Cerebellar cortex (tissue), 1 donor: ENCODE measurements around the gene GRK1.

Experiments used
- DNase-seq: peaks from one replicate; pipeline ENCODE4 v3.0.0-alpha.2; 2015; ENCODE audit warnings: low spot score

GRK1 gene

GRCh38 chr13:113758651-113759524 is 91.9 kb downstream of the GRK1 start, which contains the start of gene TMEM255B:
TMEM255B (plus strand) TSS chr13:113759226; CDS start chr13:113759270, 44 bp downstream.
- DNase-seq, result peak; percentile 25

DNA sequence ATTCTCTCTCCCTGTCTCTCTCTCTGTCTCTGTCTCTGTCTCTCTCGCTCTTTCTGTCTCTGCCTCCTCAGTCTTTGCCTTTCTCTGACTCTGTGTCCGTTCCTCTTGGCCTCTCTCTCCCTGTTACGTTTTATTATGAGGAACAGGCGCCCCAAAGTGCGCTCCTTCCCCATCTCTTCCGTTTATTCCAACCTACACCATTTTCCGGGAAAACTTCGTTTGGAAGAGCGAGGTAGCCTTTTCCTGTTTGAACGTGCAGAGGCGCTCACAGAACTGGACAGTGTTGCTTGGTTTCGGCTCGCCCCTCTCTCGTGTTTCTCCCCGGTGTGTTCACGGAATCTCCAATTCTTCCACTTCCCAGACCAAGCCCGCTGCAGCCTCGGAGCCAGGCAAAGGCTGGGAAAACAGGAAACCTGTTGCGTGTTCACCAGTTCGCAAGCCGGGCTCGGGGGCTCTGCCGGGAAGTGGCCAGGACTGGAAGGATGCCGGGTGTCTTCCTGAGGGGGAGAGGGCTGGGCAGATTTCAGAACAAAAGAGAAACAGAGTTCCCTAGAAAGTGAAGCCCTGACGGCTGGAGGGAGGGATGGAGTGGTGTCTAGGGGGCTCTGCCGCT is 92.6 kb downstream of the GRK1 start:
- peak; percentile 18 for DNase-seq

DNA sequence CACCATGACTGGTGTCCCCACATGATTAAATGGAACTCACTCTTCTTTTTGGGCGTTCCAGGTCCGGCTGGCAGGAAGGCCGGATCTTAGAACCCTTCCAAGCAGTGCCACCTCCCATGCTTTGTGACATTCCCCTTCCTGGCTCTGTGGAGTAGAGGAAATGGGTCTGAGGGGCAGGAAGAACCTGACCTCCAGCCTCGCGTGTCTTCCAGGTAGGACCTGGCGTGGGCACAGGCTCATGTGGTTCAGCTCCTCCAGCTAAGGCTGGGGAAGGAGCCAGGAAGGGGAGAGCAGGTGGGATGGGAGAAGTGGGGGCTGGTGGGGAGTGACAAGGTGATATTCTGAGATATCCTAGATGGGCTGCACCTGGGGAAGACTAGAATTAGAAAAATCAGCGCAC is 94.1 kb downstream of the GRK1 start:
- no peak for DNase-seq

GRCh38 chr13:113762075-113762474 is 95.1 kb downstream of the GRK1 start:
- no peak for DNase-seq

DNA sequence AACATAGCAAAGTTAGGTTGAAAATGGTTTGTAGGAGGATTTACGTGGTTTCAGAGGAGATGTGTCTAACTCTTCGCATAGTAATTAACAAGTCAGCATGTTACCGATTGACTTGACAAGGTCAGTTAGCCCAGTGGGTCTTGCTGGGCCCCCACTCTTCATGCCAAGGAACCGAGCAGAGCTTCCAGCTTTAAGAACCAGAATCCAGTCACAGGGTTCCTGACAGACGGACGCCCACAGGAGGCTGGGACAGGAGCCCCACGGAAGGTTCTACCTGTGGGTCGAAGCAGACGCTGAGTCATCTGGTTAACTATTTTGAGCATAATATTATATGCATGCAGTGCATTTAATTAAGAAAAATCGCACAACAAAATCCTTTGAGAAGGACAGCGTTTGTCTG is 95.5 kb downstream of the GRK1 start:
- no peak for DNase-seq

GRCh38 chr13:113763254-113763653 is 96.2 kb downstream of the GRK1 start:
- DNase-seq, result no peak

DNA sequence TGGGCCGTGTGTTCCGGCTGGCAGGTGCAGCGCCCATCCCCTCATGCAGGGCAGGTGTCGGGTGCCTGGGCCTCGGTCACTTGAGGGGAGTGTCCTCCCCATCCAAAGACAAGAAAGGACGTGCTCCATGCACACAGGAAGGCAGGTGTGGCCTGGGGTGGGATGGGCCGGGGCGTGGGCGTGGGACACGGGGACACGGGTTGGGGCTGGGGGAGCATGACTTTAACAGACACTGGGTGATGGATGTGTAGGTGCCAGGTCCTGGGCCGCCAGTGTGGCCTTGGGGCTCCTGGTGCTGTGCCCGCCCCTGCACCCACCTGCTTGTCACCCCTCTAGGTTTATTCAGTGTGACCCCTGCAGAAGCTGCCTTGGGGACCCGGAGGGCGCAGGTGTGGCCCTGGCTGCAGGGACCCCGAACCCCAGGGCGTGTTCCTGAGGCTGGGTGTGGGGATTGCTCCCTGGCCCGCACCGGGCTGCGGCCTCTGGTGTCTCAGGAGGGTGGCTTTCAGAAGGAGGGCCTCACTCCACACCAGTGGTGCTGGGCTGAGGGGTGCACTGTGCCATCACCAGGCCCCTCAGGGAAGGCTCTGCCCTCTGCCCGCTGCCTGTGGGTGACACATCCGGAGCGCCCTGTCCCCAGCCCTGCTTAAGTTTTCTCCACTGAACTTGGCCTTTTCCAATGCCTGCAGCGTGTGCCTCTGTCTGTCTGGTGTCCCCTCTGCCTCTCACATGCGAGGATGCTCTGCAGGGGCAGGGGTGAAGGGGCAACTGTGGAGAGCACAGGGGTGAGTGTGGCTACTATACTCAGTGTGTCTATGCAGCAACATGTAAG is 97.2 kb downstream of the GRK1 start:
- no peak for DNase-seq

- no peak for DNase-seq
Measured at GRCh38 chr13:113764793-113765563, 98.0 kb downstream of the GRK1 start.

GRCh38 chr13:113765564-113765910 is 98.5 kb downstream of the GRK1 start:
- DNase-seq, result no peak

DNA sequence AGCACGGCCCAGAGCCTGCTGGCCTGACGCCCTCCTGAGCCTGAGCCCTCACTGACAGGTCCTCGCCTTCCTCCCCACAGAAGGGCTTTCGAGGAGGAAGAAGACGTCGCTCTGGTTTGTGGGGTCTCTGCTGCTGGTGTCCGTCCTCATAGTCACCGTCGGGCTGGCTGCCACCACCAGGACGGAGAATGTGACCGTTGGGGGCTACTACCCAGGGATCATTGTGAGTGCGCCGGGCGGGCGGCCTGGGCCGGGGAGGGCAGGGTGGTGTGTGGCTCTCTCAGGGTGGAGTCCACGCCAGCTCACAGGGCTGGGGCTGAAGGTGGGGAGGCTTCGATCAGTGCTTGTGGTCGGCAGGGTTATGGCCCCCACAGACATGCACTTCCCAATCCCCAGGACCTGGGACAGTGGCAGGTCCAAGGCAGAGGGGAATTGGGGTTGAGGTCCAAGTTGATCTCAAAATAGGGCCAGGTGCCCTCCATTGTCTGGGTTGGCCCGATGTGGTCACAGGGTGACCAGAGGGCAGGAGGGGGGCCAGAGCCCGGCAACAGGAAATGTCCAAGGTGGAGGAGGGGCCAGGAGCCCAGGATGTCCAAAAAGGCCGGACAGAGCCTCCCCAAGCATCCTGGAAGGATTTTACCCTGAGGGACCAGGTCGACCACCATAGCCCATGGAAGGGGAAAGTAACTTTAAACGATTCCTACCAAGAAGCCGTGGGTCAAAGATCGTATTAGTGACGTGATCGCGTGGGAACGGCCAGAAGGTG is 99.2 kb downstream of the GRK1 start:
- no peak for DNase-seq

GRCh38 chr13:113767366-113767765 is 100.3 kb downstream of the GRK1 start:
- no peak for DNase-seq

- DNase-seq, result no peak
Measured at GRCh38 chr13:113768018-113768905, 101.2 kb downstream of the GRK1 start.

- no peak for DNase-seq
Measured at GRCh38 chr13:113769106-113769505, 102.1 kb downstream of the GRK1 start.

DNA sequence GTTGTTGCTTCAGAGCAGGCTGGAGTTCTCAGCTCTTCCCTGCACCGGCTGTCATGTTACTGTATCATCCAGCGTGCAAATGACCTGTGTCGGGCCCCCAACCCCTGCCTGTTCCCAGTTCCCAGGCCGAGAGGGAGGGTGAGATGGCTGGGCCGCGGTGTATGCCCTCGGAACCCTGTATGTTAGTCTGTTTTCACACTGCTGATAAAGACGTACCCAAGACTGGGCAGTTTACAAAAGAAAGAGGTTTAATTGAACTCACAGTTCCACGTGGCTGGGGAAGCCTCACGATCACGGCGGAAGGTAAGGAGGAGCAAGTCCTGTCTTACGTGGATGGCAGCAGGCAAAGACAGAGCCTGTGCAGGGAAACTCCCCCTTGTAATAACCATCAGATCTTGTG is 102.9 kb downstream of the GRK1 start:
- DNase-seq, result no peak

DNA sequence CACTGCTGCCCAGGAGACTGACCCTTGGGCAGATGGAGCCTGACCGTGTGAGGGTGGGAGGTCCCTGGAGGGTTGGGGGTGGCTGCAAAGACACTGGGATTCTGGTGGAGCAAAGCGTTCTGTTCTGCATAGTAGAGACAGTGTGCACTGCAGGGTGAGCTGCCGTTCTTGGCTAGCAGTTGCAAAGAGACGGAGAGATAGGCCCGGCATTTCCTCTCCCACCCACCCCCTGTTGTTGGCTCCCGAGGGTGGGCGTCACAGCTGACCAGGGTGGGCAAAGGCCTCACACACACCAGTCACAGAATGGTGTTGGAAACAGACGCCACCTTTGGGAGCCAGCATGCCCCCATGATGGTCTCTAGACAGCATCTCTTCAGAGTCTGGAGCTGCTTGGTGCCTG is 103.4 kb downstream of the GRK1 start:
- no peak for DNase-seq

DNA sequence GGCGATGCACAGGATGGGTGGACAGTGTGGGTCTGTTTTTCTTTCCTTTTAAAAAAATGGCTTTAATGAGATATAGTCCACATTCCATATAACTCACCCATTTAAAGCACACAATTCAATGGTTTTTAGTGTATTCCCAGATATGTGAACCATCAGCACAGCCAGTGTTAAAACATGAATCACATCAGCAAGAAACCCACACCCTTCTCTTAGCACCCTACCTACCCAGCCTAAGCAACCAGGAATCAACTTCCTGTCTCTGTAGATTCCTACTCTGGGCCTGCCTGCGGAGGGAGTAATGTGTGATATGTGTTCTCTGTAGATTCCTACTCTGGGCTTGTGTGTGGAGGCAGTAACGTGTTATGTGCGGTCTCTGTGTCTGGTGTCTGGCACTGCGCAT is 103.9 kb downstream of the GRK1 start:
- DNase-seq, result no peak

GRCh38 chr13:113771709-113772331 is 104.8 kb downstream of the GRK1 start:
- no peak for DNase-seq

DNA sequence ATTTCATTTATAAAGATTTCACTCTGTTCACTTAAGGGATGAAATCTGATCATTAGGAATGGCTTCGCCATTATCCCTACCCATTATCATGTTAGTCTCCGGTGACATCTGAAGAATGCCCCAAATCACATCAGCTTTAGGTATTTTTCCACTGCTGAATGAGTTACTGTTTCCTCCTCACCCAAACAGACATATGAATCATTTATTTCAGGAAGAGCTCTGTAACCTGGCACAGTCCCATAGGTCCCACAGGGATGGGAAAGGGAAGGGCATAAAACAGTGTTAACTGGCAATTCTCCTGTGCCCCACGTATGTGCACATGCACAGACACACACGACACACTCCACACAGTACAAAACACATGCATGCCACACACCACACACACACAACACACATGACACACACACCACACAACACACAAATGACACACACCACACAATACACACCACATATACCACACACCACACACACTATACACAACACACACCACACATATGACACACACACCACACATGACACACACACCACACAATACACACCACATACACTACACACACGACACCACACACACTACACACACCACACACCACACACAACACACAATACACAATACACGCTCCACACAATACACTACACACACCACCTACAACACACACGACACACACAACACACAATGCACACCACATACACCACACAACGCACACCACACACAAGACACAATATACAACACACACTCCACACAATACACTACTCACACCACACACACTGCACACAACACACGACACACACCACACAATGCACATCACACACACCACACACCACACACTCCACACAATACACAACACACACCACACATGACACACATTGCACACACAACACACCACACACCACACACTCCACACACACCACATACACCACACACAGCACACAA is 107.4 kb downstream of the GRK1 start:
- no peak for DNase-seq
